ENCODE data around the gene HOATZ.

DNA sequence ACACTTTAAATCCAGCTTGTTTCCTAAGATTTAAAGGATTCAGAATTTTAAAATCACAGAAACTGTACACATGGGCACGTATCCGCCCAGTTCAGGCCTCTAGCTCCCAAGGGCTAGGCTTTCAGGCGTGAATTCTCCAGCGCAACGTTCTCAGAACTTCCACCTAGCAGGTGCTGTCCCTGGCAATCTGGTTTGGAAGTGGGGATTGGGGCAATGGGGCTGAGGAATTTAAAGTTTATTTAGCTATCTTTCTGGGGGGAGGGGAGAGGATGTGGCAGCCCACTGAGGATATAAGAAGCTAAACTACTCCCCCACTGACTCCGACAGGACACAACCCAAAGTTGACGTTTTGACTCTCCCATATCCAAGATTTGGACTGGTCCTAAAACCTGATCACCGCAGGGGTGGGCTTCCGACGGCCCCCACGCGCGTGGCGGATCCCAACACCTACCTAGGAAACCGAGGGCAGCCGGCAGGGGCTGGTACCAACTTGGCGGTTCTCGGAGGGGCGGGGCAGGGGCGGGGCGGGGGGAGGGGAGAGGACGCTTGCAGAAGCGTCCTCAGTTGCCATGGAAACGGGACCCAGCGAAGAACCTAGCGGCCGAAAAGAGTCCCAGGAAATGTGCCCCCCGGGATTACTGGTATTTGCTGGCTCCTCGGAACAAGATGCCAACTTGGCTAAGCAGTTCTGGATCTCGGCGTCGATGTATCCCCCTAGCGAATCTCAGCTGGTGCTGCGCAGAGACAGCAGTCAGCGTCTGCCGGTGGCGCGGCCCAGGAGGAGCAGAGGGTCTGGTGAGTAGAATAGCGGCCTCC, at the start of gene HOATZ:
- TF ChIP-seq, protein P1, sequence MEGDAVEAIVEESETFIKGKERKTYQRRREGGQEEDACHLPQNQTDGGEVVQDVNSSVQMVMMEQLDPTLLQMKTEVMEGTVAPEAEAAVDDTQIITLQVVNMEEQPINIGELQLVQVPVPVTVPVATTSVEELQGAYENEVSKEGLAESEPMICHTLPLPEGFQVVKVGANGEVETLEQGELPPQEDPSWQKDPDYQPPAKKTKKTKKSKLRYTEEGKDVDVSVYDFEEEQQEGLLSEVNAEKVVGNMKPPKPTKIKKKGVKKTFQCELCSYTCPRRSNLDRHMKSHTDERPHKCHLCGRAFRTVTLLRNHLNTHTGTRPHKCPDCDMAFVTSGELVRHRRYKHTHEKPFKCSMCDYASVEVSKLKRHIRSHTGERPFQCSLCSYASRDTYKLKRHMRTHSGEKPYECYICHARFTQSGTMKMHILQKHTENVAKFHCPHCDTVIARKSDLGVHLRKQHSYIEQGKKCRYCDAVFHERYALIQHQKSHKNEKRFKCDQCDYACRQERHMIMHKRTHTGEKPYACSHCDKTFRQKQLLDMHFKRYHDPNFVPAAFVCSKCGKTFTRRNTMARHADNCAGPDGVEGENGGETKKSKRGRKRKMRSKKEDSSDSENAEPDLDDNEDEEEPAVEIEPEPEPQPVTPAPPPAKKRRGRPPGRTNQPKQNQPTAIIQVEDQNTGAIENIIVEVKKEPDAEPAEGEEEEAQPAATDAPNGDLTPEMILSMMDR (IDR thresholded peaks at IDR 0.05): no peak
- TF ChIP-seq POLR2A (IDR thresholded peaks at IDR 0.05) (no peak), POLR2AphosphoS5 (IDR thresholded peaks at IDR 0.05; ENCODE audit: insufficient read depth in 1 of 2, low read depth in 1 of 2) (no peak)

All from vagina (tissue), 2 donors.